ENCODE measurements around the gene HK1.
"Not testable (repeated sequence)": the region's sequence is repeated elsewhere in the genome, so short reads cannot be mapped to it uniquely, and the experiment has no call there.

The HK1 gene

DNA sequence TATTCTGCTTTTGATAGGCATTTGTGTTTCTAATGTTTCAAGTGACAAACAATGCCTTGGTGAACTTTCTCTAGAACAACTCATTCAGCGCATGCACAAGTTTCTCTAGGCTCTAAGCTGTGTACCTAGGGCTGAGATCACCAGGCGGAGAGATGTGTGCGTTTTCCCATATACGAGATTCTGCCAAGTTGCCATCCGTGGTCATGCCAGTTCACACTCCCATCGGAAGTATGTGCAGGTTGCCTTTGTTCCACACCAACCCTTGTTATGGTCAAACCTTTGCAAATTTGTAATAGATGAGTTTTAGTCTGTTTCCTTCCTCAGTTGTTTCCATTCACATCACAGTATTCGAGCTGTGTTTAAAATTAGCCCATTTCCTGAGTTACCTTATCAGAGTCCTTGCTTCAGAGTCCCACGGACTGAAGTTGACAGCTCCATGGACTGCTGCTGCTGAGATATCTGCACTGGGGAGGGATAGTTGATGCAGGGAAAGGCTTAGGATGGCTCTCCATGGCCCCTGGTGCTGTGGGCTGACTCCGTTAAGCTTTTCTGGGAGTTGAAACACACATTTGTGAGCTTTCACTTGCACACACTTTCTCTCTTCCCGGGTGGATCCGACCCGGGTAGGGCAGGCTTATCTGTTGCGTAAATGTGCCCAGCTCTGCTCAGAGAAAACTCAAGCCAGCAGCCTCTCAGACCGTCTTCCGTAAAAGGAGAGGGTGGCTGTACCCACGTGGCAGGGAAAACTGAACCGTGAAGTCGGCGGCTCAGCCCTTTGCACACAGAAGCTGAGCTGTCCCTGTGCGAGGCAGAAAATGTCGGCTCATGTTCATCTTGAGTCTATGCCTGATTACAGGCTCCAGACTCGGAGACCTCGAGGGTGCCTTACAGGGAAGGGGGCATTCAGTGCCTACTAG is 49.4 kb downstream of the HK1 start:
- DNase-seq (ENCODE audit: low spot score), result no peak

DNA sequence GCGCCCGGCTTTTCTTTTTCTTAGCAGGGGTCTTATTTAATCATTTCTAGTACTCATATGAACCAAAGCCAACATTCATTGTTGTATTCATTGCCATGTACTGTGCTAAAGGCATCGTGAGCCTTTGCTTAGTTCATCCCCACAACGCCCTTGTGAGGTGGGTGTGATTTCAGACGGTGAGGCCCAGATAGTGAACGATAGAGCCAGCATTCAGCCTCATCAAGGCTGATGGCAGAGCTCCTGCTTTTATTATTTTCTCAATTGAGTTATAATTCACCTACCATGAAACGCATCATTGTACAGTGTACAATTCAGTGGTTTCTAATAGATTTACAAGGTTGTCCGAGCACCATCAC is 50.1 kb downstream of the HK1 start:
- DNase-seq (ENCODE audit: low spot score), result no peak

DNA sequence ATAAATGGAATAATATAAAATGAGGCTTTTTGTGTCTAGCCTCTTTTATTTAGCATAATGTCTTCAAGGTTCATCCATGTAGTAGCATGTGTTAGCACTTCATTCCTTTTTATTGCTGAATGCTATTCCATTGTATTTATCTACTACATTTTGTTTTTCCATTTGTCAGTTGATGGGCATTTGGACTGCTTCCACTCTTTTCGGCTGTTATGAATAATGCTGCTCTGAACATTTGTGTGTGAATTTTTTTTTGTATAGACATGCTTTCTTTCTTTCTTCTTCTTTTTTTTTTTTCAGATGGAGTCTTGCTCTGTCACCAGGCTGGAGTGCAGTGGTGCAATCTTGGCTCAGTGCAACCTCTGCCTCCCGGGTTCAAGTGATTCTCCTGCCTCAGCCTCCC is 50.6 kb downstream of the HK1 start:
- not testable (repeated sequence) for DNase-seq (ENCODE audit: low spot score)

DNA sequence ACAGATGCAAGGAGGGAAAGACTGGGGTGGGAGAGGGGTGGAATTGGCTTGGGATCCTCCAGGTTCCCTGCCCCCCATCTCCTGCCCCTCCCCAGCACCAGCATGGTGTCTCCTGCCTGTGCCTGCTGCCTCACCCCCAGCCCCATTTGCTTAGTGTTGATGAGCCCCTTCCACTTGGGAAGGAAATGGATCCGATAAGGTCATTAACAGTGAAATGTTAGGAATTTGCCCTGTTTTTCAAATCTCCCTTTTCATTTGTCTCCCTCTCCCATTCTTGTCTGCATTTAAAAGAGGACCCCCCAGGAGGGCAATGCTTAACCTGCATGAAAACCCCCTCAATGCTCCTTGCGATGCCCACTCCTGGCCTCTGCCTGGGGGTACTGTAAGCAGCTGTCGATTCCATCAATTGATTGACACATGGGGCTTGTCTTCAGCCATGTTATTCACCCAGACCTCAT is 51.5 kb downstream of the HK1 start:
- no peak for DNase-seq (ENCODE audit: low spot score)

DNA sequence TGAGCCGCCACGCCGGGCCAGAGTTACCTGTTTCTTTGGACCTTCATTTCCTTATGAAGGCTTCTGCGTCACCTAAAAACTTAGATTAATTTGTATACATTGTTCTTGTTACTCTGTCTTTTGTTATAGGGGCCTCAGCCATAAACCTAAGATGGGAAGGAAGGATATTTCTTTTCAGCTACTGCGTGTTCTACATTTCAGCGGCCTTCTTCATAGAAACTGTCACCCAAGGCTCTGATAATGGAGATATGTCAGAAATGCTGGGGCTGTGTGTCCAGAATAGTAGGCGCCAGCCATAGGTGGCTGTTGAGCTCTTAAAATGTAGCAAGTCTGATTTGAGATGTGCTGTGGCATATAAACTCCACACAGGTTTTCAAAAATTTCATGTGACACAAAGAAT is 52.9 kb downstream of the HK1 start:
- DNase-seq (ENCODE audit: low spot score), result no peak

DNA sequence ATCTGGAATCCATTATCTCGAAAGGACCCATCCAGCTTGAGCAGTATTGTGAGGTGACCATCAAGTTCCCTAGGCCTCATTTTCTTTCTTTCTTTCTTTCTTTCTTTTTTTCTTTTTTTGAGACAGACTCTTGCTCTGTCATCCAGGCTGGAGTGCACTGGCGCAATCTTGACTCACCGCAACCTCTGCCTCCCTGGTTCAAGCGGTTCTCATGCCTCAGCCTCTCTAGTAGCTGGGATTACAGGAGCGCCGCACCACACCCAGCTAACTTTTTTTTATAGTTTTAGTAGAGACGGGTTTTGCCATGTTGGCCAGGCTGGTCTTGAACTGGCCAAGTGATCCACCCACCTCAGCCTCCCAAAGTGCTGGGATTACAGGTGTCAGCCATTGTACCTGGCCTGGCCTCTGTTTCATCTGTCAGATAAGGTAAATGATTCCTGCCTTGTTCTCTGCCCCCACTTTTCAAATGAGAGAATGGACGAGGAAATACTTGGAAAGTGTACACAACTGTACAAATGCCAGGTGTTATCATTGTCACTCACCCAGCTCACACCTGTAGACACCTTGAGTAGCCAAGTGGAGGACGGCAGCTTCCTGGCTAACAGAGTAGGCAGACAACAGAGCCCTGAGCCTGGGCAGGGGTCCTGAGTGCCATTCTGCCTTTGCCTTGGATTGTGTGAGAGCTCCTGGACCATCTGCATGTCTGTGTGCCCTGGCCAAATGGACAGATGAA is 54.1 kb downstream of the HK1 start:
- DNase-seq (ENCODE audit: low spot score), result no peak

DNA sequence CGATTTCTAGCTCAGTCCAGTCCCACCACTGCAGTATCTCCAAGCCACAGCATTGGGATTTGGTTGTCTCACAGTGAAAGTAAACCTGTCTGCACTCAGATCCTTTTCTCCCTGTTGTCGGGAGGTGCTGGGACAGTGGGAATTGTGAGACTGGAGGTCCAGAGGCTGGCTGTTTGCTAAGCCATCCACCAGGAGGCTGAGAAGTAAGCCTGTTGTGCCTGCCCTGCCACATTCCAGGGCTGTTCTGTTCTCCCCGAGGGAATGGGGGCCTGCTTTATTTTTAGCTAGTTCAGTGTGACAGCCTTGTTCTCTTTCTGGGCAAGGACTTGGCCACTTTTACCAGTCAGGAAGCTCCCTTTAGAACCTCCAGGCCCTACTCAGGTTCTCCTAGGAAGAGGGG is 54.9 kb downstream of the HK1 start:
- peak; percentile 90 for DNase-seq (ENCODE audit: low spot score)

DNA sequence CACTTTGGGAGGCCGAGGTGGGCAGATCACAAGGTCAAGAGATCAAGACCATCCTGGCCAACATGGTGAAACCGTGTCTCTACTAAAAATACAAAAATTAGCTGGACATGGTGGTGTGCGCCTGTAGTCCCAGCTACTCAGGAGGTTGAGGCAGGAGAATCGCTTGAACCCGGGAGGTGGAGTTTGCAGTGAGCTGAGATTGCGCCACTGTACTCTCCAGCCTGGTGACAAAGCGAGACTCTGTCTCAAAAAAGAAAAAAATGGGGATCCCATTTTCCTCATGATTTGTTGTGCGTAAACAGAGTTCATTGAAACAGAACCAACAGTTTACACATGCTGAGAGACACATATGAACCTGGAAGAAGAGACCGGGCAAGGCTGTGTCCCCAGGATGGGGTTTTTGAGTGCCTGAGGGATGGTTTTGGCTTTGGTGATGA is 55.6 kb downstream of the HK1 start:
- not testable (repeated sequence) for DNase-seq (ENCODE audit: low spot score)

DNA sequence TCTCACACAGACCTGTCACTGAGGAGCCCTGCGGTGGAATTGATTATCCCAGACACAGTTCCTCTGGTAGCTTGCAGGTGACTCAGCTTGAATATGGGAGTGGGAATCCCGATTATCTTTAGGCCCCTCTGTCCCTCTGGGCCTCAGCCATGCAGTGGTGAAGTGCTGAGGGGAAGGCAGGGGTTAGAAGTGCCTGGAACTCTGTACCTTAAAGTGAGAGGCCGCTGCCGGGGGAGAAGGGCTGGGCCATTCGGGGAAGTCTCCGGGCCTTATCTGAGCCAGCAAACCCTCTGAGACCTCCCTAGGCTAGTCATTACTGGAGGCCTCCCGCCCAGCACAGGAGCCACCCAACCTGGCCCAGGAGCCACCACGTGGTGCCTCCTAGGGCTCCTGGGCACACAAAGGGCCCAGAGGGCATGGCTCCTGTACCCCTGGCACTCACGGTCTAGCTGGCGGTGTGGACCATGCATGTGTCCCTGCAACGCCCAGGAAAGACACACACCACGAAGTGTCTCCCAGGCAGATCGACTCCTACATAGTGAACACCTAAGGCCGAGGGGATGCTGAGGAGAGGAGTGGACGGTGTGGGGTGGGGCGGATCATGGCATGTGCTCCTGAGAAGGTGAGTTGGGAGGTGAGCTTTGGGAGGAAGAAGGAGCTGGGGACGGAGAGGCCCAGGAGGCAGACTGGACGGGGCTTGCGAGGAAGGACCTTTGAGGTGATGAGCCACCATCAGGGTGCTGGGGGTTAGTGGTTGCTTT is 56.2 kb downstream of the HK1 start:
- DNase-seq (ENCODE audit: low spot score), result no peak

DNA sequence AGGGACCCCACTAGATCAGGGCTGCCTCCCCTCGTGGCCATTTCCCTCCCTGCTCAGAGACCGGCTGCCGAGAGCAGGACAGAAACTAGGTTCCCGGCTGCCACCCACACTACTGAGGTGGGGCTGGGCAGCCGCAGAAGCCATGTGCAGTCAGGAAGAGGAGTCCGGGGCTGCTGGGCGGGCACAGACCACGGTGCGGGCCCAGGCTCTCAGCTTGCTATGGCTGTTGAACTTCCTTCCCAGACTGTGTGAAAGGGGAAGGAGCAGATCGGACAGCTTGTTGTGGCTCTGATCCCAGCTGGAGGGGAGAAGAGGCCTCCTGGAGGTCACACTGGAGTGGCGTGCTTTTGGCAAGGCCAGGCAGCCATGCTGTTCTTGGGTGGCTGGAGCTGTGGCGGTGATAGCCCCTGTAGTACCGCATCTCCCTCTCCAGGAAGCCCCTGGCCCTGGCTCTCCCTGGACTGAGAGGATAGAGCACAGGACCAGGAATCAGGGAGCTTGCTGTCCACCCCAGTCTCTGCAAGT is 56.8 kb downstream of the HK1 start:
- DNase-seq (ENCODE audit: low spot score), result no peak

DNA sequence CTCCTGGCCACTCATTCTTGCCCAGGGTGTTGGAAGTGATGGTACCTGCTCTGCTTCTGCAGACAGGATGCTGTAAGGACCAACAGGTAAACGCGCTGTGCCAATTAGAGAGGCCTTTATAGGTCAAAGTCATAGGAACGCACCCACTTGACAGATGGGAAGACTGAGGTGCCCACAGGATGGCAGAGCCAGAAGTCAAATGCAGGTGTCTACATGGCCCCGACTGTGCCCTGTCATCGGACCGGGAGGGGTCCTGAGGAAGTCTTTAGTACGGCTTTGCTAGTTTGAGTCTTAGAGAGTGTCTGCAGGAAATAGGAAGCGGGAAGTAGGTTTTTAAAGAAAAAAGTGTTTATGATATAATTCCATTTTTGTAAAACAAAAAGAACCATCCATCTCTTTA is 57.3 kb downstream of the HK1 start:
- DNase-seq (ENCODE audit: low spot score), result no peak

DNA sequence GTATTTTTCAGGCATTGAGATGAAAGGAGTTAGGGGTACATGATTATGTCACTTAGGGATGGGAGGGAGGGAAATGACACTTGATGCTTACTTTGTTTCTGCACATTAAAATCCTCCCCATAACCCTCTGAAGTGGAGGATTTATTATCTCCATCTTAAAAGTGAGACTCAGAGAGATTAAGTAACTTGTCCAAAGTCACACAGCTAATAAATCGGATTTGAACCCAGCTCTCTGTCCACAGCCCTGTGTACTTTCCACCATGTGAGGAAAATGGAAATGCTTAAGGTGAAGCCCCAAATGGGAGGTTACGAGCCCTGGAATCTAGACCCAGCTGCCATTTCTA is 58.6 kb downstream of the HK1 start:
- no peak for DNase-seq (ENCODE audit: low spot score)

DNA sequence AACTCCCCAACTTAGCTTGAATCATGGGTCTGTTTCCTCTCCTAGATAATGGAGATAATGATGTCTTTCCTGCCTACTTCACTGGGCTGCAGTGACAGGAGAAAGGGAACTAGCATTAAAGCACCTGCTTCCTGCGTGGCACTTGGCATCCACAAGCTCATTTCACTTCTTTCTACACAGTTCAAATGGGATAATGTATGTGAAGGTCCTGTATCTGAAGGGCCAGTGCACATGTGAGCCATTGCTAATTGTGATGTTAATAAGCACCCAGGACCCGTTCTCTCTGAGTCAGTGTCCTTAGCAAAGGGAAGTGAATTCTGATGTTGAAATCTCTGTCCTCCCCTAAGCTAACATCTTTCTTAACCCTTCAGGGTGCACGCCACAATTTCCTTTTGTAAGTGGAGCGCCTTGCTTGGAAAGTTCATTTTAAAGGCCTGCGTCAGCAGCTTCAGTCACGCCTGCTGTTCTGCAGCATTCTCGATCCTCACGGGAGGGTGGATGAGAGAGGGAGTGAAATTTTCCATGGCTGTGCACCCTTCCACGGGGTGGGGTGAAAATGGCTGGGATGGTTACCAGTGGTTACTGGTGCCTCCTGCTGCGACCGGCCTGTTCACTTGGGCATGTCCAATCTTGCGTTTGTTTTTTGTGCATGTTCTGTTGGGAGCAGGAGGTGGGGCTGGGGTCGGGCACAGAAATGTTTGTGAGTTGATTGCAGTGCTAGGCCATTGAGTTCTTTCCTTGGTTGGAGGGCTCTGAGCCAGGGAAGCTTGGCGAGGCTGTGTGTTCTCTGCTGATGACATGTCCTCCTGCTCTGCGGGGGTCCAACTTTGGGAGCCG is 59.2 kb downstream of the HK1 start:
- DNase-seq (ENCODE audit: low spot score), result peak; percentile 80

DNA sequence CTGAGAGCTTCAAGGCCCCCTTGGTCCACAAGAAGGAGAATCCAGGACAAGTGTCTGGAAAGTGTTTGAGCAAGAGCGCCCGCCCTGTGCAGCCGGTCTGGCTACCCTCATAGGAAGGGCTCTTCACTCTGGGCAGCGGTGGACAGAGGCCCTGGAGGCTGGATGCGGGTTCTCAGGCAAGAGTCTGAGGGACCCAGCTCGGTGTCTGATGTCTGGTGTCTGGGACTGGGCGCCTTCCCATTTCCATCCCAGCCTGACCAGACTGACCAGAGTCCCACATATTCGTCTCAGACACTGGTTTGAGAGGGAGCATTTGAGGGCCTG is 59.8 kb downstream of the HK1 start:
- DNase-seq (ENCODE audit: low spot score), result no peak

DNA sequence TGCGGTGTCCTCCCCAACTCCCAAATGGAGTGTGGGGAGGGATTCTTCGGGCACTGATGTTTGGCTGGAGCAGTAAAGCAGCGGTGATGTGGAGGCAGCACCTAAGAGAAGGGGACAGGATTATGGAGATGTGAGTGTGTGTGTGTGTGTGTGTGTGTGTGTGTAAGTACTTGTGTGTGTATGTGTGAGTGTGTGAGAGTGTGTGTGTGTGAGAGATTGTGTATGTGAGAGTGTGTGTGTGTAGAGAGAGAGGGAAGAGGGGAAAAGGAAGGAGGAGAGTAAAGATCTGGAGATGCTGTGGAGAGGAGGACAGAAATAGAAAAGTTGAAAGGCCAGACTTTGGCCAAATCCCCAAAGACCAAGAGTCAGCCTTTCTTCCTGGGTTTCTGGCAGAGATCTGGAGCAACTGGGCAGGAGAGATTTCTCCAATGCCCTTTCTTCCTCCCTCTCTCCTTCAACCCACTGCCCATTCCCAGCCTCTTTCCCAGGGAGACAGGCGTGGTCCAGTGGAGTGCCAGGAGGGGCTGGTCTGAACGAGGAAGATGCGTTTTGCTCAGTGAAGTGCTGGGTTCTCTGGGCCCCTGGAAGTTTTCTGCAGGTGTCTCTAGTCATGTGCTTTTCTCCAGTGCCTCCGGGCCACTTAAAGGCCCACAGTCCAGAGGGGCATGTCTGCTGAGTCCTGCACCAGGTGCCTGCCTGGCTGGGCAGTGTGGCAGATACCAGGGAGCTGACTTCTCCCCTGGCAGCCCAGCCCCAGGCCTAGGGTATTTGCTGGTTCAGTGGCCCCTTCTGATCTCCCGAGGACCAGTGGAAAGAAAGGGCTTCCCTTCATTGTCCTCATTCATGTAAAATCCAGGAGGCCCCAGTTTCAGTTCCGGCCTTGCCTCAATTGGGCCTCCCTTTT is 60.5 kb downstream of the HK1 start:
- no peak for DNase-seq (ENCODE audit: low spot score)

DNA sequence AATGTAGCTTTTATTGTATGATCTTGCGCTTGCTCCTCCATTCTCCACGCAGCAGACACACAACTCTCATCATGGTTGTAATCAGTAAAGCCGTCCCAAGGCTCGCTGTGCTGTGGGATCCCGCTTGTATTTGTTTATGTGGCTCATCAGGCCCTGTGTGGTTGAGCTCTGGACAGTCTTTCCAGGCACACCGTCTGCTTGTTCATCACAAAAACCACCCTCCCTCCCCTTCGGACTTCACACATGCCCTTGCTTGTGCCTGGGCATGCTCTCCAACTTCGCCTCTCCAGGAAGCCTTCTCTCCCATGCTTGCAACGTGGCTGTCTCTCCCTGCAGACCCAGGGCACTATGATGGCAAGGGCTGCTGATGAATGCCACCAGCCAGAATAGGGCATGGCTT is 62.4 kb downstream of the HK1 start:
- no peak for DNase-seq (ENCODE audit: low spot score)

DNA sequence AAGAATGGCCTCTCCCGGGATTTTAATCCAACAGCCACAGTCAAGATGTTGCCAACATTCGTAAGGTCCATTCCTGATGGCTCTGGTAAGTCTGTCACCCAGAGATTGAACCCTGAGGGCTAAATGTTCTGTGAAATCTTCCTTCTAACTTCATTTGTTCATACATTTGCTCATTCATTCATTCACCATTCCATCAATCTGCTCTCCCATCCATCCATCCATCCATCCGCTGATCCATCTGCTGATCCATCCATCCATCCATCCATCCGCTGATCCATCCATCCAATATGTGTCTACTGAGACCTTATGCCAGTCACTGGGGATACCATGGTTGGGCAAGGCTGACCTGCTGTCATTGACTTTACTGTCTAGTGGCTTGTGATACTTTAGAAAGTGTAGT is 65.6 kb downstream of the HK1 start:
- DNase-seq (ENCODE audit: low spot score), result no peak

DNA sequence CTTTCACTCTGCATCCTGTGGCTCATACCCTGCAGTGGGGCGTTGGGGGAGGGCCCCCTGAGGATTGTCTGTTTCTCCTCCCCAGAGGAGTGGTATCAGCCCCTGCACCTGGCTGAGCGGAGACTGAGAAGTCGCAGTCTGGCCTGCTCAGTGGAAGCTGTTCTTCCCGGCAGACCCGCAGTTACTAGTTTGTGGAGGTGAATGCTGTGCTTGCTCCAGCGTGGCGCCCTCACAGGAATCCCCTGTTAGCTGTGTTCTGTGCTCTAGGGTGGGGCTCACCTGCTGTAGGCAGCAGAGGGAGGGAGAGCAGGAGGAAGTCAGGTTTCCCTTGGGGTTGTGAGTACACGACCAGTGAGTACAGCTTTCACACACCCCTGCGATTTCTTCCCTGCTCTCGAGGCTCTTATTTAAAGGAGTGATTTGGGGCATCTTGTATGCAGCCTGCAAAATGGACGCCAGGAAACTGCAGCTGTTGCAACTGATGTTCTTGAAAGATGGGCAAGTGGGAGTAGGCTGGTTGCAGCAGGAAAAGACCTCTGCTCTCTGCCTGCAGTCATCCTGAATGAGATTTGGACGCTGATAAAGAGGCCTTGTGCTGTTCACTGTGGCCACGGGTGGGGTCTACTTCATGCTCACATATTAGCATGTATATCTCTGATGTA is 66.4 kb downstream of the HK1 start:
- DNase-seq (ENCODE audit: low spot score), result no peak

DNA sequence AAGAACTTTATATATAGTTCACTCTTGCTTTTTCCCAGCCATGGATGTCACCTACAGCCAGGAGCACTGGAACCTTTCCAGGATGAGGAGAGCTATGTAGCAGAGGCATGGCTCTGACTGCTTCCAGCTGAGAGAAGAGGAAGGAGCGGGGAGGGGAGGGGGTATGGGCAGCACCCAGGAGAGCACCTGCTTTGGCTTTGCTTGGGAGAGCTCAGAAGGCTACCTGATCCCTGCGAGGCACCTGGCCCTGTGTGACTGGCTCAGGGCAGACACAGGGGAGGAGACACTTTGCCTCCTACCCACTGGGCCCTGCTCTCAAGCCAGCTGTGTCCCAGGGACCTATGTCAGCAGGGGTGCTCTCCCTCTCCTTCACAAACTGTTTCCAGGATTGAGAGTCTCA is 67.1 kb downstream of the HK1 start:
- no peak for DNase-seq (ENCODE audit: low spot score)

DNA sequence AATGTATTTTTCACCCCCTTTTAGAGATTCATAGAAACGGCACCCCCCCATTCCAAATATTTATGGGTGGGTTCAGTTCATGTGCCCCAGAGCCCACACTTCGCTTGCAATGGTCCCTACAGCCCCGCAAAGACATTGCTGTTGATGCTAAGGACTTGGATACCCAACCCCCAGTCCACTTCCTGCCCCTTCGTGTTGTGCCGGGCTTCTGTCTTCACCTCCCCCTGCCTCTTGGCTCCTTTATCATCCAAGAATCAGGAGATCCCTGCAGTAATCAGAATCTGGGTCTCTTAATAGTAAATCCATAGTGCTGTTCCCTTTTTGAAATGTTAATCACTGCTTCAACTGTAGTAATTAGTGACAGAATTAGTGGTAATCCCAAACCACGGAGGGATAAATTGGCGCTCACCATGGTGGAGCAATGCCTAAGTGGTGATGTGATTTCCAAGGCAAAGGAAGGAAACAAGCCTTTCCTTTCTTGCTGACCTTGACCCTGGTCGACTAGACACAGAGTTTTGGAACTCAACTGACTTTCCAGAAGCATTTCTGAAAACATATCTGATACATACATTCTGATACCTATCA is 67.7 kb downstream of the HK1 start:
- no peak for DNase-seq (ENCODE audit: low spot score)
